ENCODE results near the gene ZNF837.
"Not testable (repeated sequence)": the region's sequence is repeated elsewhere in the genome, so short reads cannot be mapped to it uniquely, and the experiment has no call there.

DNA sequence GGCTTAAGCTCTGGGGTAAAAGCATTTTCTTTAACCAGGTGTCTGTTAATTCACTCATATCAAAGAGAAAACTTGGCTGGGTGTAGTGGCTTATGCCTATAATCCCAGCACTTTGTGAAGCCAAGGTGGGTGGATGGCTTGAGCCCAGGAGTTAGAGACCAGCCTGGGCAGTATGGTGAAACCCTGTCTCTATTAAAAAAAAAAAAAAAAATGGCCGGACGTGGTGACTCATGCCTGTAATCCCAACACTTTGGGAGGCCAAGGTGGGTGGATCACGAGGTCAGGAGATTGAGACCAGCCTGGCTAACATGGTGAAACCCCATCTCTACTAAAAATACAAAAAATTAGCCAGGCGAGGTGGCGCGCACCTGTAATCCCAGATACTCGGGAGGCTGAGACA is 4.1 kb downstream of the ZNF837 start:
- TF ChIP-seq POLR2AphosphoS5 (IDR thresholded peaks at IDR 0.05; ENCODE audit: borderline replicate concordance, low read depth, low read length); EZH2 (IDR thresholded peaks at IDR 0.05): not testable (repeated sequence)

All from SK-N-MC (cell line).